Coronary artery (tissue), 2 donors: ENCODE data around the gene CHEK1.

ENCODE experiments used
- DNase-seq: peaks from one replicate; pipeline ENCODE4 v3.0.0-alpha.2; 2017; ENCODE audit warnings: low spot score
- H3K27ac ChIP-seq, 2 donors: fragments of 200-600 bp; sonication (generic); one replicate each; pipeline ENCODE4 v1.5.1; 2016 to 2019
- H3K4me3 ChIP-seq: fragments of 200-600 bp; sonication (generic); 2 replicates; pipeline ENCODE4 v1.5.1; 2016; ENCODE audit warnings: mild to moderate bottlenecking, moderate library complexity
- TF ChIP-seq, protein P1 (sequence below): fragments of 200-600 bp; sonication (generic); IDR thresholded peaks from one replicate; pipeline ENCODE4 v1.5.1; 2019; ENCODE audit warnings: antibody characterized with exemption

CHEK1 gene

GRCh38 chr11:125603207-125603606 lies 21.8 kb upstream of the CHEK1 start:
- DNase-seq = no peak
- Histone ChIP-seq H3K4me3 (no peak overlapping the region), H3K27ac (no peak overlapping the region)
- TF ChIP-seq, protein P1, sequence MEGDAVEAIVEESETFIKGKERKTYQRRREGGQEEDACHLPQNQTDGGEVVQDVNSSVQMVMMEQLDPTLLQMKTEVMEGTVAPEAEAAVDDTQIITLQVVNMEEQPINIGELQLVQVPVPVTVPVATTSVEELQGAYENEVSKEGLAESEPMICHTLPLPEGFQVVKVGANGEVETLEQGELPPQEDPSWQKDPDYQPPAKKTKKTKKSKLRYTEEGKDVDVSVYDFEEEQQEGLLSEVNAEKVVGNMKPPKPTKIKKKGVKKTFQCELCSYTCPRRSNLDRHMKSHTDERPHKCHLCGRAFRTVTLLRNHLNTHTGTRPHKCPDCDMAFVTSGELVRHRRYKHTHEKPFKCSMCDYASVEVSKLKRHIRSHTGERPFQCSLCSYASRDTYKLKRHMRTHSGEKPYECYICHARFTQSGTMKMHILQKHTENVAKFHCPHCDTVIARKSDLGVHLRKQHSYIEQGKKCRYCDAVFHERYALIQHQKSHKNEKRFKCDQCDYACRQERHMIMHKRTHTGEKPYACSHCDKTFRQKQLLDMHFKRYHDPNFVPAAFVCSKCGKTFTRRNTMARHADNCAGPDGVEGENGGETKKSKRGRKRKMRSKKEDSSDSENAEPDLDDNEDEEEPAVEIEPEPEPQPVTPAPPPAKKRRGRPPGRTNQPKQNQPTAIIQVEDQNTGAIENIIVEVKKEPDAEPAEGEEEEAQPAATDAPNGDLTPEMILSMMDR = no peak

DNA sequence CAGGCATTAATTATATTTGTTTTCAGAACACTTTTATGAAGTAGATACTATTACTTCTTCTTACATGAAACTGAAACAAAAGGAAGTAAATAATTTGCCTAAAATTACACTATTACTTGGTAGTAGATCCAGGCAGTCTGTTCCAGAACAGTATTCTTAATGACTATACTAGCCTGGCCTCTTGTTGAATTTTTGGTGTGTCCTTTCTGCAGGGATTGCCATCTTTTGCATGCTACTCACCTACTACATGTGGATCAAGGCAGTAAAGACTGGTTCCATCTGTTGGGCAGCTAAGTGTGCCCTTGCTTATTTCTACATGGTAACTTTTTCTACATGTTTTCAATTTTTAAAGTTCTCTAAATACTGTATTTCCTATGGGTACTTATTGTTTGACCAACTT lies 19.5 kb upstream of the CHEK1 start:
- TF ChIP-seq, protein P1 = no peak
- no peak for DNase-seq
- no peak overlapping the region for H3K4me3 ChIP-seq
- H3K27ac ChIP-seq = no peak overlapping the region

DNA sequence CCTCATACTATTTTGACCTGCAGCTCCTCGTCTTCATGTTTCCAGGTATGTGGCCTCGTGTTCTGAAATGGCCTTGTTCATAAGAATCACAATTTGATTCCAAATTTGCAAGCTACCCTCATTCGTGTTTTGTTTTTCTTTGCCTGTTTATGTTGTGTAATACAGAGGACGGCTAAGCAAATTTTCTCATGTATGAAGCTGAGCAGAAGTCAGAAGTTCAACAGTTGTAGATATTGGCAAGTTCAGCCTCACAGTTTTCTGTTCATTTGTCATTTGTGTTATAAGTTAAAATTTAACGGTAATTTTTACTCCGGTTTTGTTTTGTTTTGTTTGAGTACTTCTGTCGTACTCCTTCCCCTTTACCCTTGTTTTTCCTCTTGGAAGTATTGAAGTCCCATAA lies 15.4 kb upstream of the CHEK1 start:
- Histone ChIP-seq H3K27ac (no peak overlapping the region), H3K4me3 (no peak overlapping the region)
- no peak for DNase-seq
- TF ChIP-seq, protein P1 = no peak

DNA sequence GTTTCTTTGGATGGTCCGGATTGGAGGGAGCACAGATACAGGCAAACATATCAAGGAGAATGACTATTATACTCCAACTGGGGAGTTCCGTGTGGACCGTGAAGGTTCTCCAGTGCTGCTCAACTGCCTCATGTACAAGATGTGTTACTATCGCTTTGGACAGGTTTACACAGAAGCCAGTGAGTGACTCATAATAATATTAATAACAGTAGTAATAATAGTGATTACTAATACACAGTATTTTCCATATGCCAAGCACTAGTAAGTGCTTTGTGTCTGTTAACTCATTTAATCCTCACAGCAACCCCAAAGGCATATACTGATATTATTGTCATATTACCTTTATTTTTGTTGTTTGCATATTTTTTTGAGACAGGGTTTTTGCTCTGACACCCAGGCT lies 6.6 kb upstream of the CHEK1 start:
- no peak overlapping the region for H3K27ac ChIP-seq
- no peak for DNase-seq
- TF ChIP-seq, protein P1 = no peak
- H3K4me3 ChIP-seq = no peak overlapping the region

DNA sequence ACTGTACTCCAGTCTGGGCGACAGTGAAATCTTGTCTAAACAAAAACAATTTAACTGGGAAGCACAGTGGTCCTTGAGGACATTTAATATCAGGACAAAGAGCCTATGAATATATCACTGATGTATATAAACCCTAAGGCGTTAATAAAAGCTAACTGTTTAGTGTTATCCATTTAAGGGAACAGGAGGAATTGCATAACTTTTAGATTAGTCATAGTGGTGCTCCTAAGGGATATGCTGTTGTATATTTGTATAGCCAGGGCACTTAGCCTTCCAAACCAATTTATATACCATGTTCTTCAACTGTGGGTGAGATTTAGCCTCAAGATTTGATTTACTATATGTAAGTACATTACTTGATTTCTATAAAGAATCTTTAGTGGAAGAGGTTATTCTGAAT lies 3.0 kb upstream of the CHEK1 start:
- H3K4me3 ChIP-seq = no peak overlapping the region
- H3K27ac ChIP-seq = peak overlapping the region in 1 of 2 donors; percentile 47
- TF ChIP-seq, protein P1 = no peak
- DNase-seq = no peak

- Histone ChIP-seq H3K4me3 (no peak overlapping the region), H3K27ac (no peak overlapping the region)
- TF ChIP-seq, protein P1 = no peak
- no peak for DNase-seq
These were observed 1.9 kb upstream of the CHEK1 start for GRCh38 chr11:125623064-125623463.

- TF ChIP-seq, protein P1 = no peak
These were observed 264 bp downstream of the CHEK1 start for GRCh38 chr11:125625225-125625629.

More at GRCh38 chr11:125625225-125625629, 264 bp downstream of the CHEK1 start:
- H3K27ac ChIP-seq = peak overlapping the region; percentile 83 to 96
- peak overlapping the region; percentile 85 for H3K4me3 ChIP-seq
- DNase-seq = no peak
